AG10803 (cell line): ENCODE results near the gene GAD1.

Experiments used
- DNase-seq: peaks from one replicate; pipeline ENCODE4 v3.0.0; 2010; ENCODE audit warnings: low read depth
- H3K4me3 ChIP-seq: 2 replicates; pipeline ENCODE4 v1.5.1; 2011; ENCODE audit warnings: mild to moderate bottlenecking, low read length, control low read depth
- TF ChIP-seq, protein P1 (sequence below): conservative IDR thresholded peaks from 2 replicates; pipeline ENCODE4 v1.5.1; 2011; ENCODE audit warnings: mild to moderate bottlenecking, low read length, control low read depth, inconsistent platforms

Gene GAD1

DNA sequence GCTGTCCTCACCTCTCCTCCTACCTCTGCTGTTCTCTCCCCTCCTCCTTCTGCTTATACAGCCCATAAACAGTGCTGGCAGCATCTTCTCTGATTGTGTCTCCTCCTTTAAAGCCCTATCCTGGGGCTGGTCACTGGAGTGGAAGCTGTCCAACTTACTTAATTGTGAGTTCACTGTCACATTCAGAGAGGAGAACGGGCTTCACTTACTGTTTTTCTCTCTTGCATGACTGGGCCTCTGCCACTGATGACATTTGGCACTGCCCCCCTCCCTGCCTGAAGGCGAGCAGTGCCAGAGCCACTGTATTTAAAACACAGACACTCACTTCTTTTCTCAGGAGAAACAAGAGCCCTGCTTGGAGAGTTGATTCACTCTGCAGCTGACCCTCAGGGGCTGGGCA, 12.3 kb downstream of the GAD1 start:
- TF ChIP-seq, protein P1, sequence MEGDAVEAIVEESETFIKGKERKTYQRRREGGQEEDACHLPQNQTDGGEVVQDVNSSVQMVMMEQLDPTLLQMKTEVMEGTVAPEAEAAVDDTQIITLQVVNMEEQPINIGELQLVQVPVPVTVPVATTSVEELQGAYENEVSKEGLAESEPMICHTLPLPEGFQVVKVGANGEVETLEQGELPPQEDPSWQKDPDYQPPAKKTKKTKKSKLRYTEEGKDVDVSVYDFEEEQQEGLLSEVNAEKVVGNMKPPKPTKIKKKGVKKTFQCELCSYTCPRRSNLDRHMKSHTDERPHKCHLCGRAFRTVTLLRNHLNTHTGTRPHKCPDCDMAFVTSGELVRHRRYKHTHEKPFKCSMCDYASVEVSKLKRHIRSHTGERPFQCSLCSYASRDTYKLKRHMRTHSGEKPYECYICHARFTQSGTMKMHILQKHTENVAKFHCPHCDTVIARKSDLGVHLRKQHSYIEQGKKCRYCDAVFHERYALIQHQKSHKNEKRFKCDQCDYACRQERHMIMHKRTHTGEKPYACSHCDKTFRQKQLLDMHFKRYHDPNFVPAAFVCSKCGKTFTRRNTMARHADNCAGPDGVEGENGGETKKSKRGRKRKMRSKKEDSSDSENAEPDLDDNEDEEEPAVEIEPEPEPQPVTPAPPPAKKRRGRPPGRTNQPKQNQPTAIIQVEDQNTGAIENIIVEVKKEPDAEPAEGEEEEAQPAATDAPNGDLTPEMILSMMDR = no peak
- no peak overlapping the region for H3K4me3 ChIP-seq
- no peak for DNase-seq

- TF ChIP-seq, protein P1 = no peak
- no peak for DNase-seq
- H3K4me3 ChIP-seq = no peak overlapping the region
Measured at GRCh38 chr2:170830166-170830565, 13.5 kb downstream of the GAD1 start.

- TF ChIP-seq, protein P1 = no peak
- H3K4me3 ChIP-seq = no peak overlapping the region
- no peak for DNase-seq
Measured at GRCh38 chr2:170831115-170831514, 14.4 kb downstream of the GAD1 start.

DNA sequence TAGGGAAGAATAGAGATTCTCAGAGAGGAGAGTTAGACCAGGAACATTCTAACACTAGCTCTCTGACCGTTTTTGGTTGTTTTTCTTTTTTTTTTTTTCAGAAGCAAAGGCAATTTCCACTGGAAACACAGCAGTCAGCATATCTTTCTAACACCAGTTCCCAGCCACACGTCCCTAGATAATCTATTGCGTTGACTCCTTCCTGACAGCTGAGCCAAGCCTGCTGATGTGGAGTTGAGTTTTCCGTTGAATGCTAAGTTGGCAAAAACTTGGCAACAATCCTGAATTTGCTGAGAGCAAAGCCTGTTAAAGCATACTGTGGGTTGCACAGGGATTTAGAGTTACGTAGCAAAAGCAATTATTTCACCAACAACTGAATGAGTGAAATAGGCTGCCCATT, 19.3 kb downstream of the GAD1 start:
- DNase-seq = no peak
- no peak overlapping the region for H3K4me3 ChIP-seq
- TF ChIP-seq, protein P1 = no peak

GRCh38 chr2:170840717-170841210, 24.1 kb downstream of the GAD1 start:
- H3K4me3 ChIP-seq = no peak overlapping the region
- TF ChIP-seq, protein P1 = no peak
- no peak for DNase-seq

GRCh38 chr2:170842785-170843184, 26.1 kb downstream of the GAD1 start:
- H3K4me3 ChIP-seq = no peak overlapping the region
- TF ChIP-seq, protein P1 = no peak
- DNase-seq = peak; percentile 83

GRCh38 chr2:170843656-170844055, 27.0 kb downstream of the GAD1 start:
- H3K4me3 ChIP-seq = no peak overlapping the region
- DNase-seq = peak; percentile 79
- TF ChIP-seq, protein P1 = no peak
